Astrocyte (in vitro differentiated cells and primary cell): ENCODE measurements around the gene KCNC1. TPM values are rescaled to one million over a fixed set of nuclear protein-coding genes. Genes with fewer than 3 reads are reported as not detected.

Source experiments
- DNase-seq: peaks from one replicate; pipeline ENCODE4 v3.0.0-alpha.2; 2010; ENCODE audit warnings: low read depth
- FAIRE-seq: peaks from 2 replicates; lab custom pipeline; 2011; peaks lifted over from hg19 to GRCh38; lab: Jason Lieb, UNC
- H2AFZ ChIP-seq: 2 replicates; pipeline ENCODE4 v1.6.0; 2012; ENCODE audit warnings: low read depth, low read length, inconsistent platforms
- H3K27ac ChIP-seq: 2 replicates; pipeline ENCODE4 v1.5.1; 2011; ENCODE audit warnings: low read depth, low read length, inconsistent platforms
- H3K27me3 ChIP-seq: 2 replicates; pipeline ENCODE4 v1.6.0; 2011; ENCODE audit warnings: low read length, inconsistent platforms; ENCODE audit not compliant: insufficient read depth
- H3K36me3 ChIP-seq: 2 replicates; pipeline ENCODE4 v1.5.1; 2011; ENCODE audit warnings: low read length, inconsistent platforms; ENCODE audit not compliant: insufficient read depth
- H3K4me1 ChIP-seq: 2 replicates; pipeline ENCODE4 v1.5.1; 2011; ENCODE audit warnings: low read length, inconsistent platforms; ENCODE audit not compliant: insufficient read depth
- H3K4me2 ChIP-seq: 2 replicates; pipeline ENCODE4 v1.6.0; 2012; ENCODE audit warnings: low read length, inconsistent platforms
- H3K4me3 ChIP-seq: 2 replicates; pipeline ENCODE4 v1.5.1; 2011; ENCODE audit warnings: low read depth, mild to moderate bottlenecking, low read length, inconsistent platforms; ENCODE audit not compliant: insufficient read depth
- H3K79me2 ChIP-seq: 2 replicates; pipeline ENCODE4 v1.6.0; 2012; ENCODE audit warnings: mild to moderate bottlenecking, low read length, inconsistent platforms; ENCODE audit not compliant: insufficient read depth
- H3K9ac ChIP-seq: 2 replicates; pipeline ENCODE4 v1.6.0; 2012; ENCODE audit warnings: mild to moderate bottlenecking, low read length, inconsistent platforms
- H3K9me3 ChIP-seq: 2 replicates; pipeline ENCODE4 v1.5.1; 2012; ENCODE audit warnings: low read depth, mild to moderate bottlenecking, low read length, inconsistent platforms; ENCODE audit not compliant: insufficient read depth
- H4K20me1 ChIP-seq: 2 replicates; pipeline ENCODE4 v1.6.0; 2012; ENCODE audit warnings: low read length, inconsistent platforms; ENCODE audit not compliant: insufficient read depth
- H3K27ac Mint-ChIP-seq: one replicate; pipeline ENCODE4 v1.8.0; 2021; ENCODE audit warnings: mild to moderate bottlenecking, mixed read lengths; ENCODE audit not compliant: unreplicated experiment
- H3K27me3 Mint-ChIP-seq: one replicate; pipeline ENCODE4 v1.8.0; 2021; ENCODE audit warnings: low read depth, mixed read lengths; ENCODE audit not compliant: unreplicated experiment
- H3K36me3 Mint-ChIP-seq: one replicate; pipeline ENCODE4 v1.8.0; 2021; ENCODE audit warnings: low read depth, mixed read lengths; ENCODE audit not compliant: unreplicated experiment
- H3K4me1 Mint-ChIP-seq: one replicate; pipeline ENCODE4 v1.8.0; 2021; ENCODE audit warnings: low read depth, mixed read lengths; ENCODE audit not compliant: unreplicated experiment
- H3K4me3 Mint-ChIP-seq: one replicate; pipeline ENCODE4 v1.8.0; 2021; ENCODE audit warnings: mild to moderate bottlenecking, moderate library complexity, mixed read lengths; ENCODE audit not compliant: unreplicated experiment
- H3K9me3 Mint-ChIP-seq: one replicate; pipeline ENCODE4 v1.8.0; 2021; ENCODE audit warnings: mild to moderate bottlenecking, mixed read lengths; ENCODE audit not compliant: unreplicated experiment
- CTCF ChIP-seq: IDR thresholded peaks from 2 replicates; pipeline ENCODE4 v1.5.1; 2011; ENCODE audit warnings: low read depth, mild to moderate bottlenecking, inconsistent platforms, low read length, moderate library complexity; ENCODE audit not compliant: insufficient read depth
- EZH2 ChIP-seq: IDR thresholded peaks from 2 replicates; pipeline ENCODE4 v1.6.1; 2012; ENCODE audit warnings: mild to moderate bottlenecking, low read length, inconsistent platforms; ENCODE audit not compliant: insufficient read depth
- total RNA-seq: library from RNA; stranded (reverse); gene quantifications from 2 replicates; pipeline ENCODE4 v1.2.1, GENCODE V29; 2021

Gene KCNC1
- total RNA-seq, 1 donor from 2014 or later = 0.05 TPM

- no peak overlapping the region for H3K27ac Mint-ChIP-seq
- FAIRE-seq (no peak), DNase-seq (no peak)
- peaks cover 59% of the 10 kb centered on the region for H3K27me3 Mint-ChIP-seq
- no peaks in the 10 kb centered on the region for H3K79me2 ChIP-seq
- no peak overlapping the region for H2AFZ ChIP-seq
- H3K4me3 Mint-ChIP-seq = no peak overlapping the region
- no peak overlapping the region for H3K4me2 ChIP-seq
- H3K4me1 Mint-ChIP-seq = peaks cover 7% of the 10 kb centered on the region
- H3K9ac ChIP-seq = no peak overlapping the region
- H3K4me1 ChIP-seq = peaks cover 11% of the 10 kb centered on the region
- no peaks in the 10 kb centered on the region for H4K20me1 ChIP-seq
- no peaks in the 10 kb centered on the region for H3K27me3 ChIP-seq
- H3K36me3 ChIP-seq = no peaks in the 10 kb centered on the region
- no peak for TF ChIP-seq EZH2
- no peak for TF ChIP-seq CTCF
- no peak overlapping the region for H3K4me3 ChIP-seq
- H3K9me3 Mint-ChIP-seq = no peaks in the 10 kb centered on the region
- no peaks in the 10 kb centered on the region for H3K36me3 Mint-ChIP-seq
- H3K9me3 ChIP-seq = no peaks in the 10 kb centered on the region
- H3K27ac ChIP-seq = no peak overlapping the region
Observed at GRCh38 chr11:17746096-17746495, 11.5 kb downstream of the KCNC1 start.

- no peak for FAIRE-seq
- H2AFZ ChIP-seq = no peak overlapping the region
Observed at GRCh38 chr11:17747131-17747955, 12.8 kb downstream of the KCNC1 start.

More at GRCh38 chr11:17747131-17747955, 12.8 kb downstream of the KCNC1 start:
- Histone ChIP-seq H3K9ac (no peak overlapping the region), H3K4me2 (no peak overlapping the region), H3K27me3 (no peaks in the 10 kb centered on the region), H3K9me3 (no peaks in the 10 kb centered on the region), H3K27ac (no peak overlapping the region), H4K20me1 (no peaks in the 10 kb centered on the region), H3K4me3 (no peak overlapping the region), H3K4me1 (peaks cover 11% of the 10 kb centered on the region), H3K79me2 (no peaks in the 10 kb centered on the region), H3K36me3 (no peaks in the 10 kb centered on the region)
- no peak for TF ChIP-seq CTCF
- TF ChIP-seq EZH2 = no peak
- Mint-ChIP-seq H3K27me3 (peaks cover 57% of the 10 kb centered on the region), H3K9me3 (no peaks in the 10 kb centered on the region), H3K4me3 (no peak overlapping the region), H3K4me1 (peaks cover 7% of the 10 kb centered on the region), H3K36me3 (no peaks in the 10 kb centered on the region), H3K27ac (no peak overlapping the region)
- DNase-seq = no peak
